Kidney (tissue), 14 donors: ENCODE results near the gene GMPPA. TPM values are rescaled to one million over a fixed set of nuclear protein-coding genes. Genes with fewer than 3 reads are reported as not detected.
A peak's percentile ranks its signal among the peaks of the same experiment; 100 is the strongest.

Source experiments
- DNase-seq, 5 donors: peaks; one replicate each; pipeline ENCODE4 v3.0.0-alpha.2; 2013 to 2020
- FAIRE-seq: peaks from 2 replicates; lab custom pipeline; 2012; peaks lifted over from hg19 to GRCh38; lab: Jason Lieb, UNC
- H3K27ac ChIP-seq, 2 donors: one replicate each; pipeline ENCODE4 v1.7.0; 2013; ENCODE audit warnings: low read depth in 2 of 2, low read length in 2 of 2, inconsistent platforms in 1 of 2
- H3K27me3 ChIP-seq: one replicate; pipeline ENCODE4 v1.7.1; 2013; ENCODE audit warnings: low read length, inconsistent platforms; ENCODE audit not compliant: control insufficient read depth, insufficient read depth
- H3K36me3 ChIP-seq, 3 donors: one replicate each; pipeline versions ENCODE4 v1.7.0 to v1.7.1; 2013; ENCODE audit warnings: low read length in 3 of 3, control low read depth in 1 of 3, inconsistent platforms in 1 of 3; ENCODE audit not compliant: insufficient read depth in 3 of 3, control insufficient read depth in 2 of 3
- H3K4me1 ChIP-seq, 3 donors: one replicate each; pipeline versions ENCODE4 v1.7.0 to v1.7.1; 2013; ENCODE audit warnings: low read length in 3 of 3, inconsistent platforms in 1 of 3, low read depth in 1 of 3; ENCODE audit not compliant: control insufficient read depth in 2 of 3, insufficient read depth in 2 of 3
- H3K4me3 ChIP-seq, 3 donors: one replicate each; pipeline versions ENCODE4 v1.7.0 to v1.8.1; 2013; ENCODE audit warnings: low read length in 3 of 3, control low read depth in 1 of 3, inconsistent platforms in 1 of 3
- H3K9ac ChIP-seq, 3 donors: one replicate each; pipeline versions ENCODE4 v1.7.0 to v1.7.1; 2013; ENCODE audit warnings: low read length in 3 of 3, control low read depth in 1 of 3, inconsistent platforms in 1 of 3
- H3K9me3 ChIP-seq, 3 donors: one replicate each; pipeline versions ENCODE4 v1.7.0 to v1.7.1; 2013; ENCODE audit warnings: low read length in 3 of 3, control low read depth in 1 of 3, inconsistent platforms in 1 of 3; ENCODE audit not compliant: control insufficient read depth in 2 of 3, insufficient read depth in 1 of 3
- CTCF ChIP-seq: IDR thresholded peaks from 3 replicates; pipeline ENCODE4 v1.5.1; 2012; ENCODE audit warnings: mild to moderate bottlenecking, moderate library complexity, borderline replicate concordance; ENCODE audit not compliant: insufficient read depth; ENCODE audit errors: extremely low read depth
- intact Hi-C: fragments of 100-400 bp; cut with DNase I; formaldehyde crosslinking; loops from one replicate; pipeline ENCODE4 v1.11.1; 2022
- polyA plus RNA-seq: library from polyadenylated mRNA; stranded (reverse); fragments of 350-450 nt; fragmentation: Illumina TruSeq; extraction: RNeasy Lipid Tissue Mini Kit (QIAGEN cat#74804); gene quantifications from one replicate; pipeline ENCODE4 v1.2.3, GENCODE V29; 2014; ENCODE audit warnings: low read depth, low replicate concordance; ENCODE audit not compliant: insufficient read depth
- total RNA-seq: library from RNA; stranded (reverse); fragmentation: NEBNext Ultra II Directional; extraction: Animal tissue kit (Norgen Biotek cat#: 25700); gene quantifications from one replicate; pipeline ENCODE4 v1.2.1, GENCODE V29; 2021
- donor health status: control.
- donor health status: control.
- donor health status: control.
- donor health status: control.
- donor health status: control.
- donor health status: DM: yes; HTN: yes; CAD: no.
- donor health status: Normal renal cell carcinoma (clear cell type).

The GMPPA gene
- total and polyA plus RNA-seq, 2 donors from 2014 or later = 33.9 to 53.1 TPM

- Histone ChIP-seq H3K4me1 (peaks cover 0 to 7% (median 3%) of the 10 kb centered on the region in 3 donors), H3K4me3 (peak overlapping the region in 2 of 3 donors; percentile 7 to 32), H3K27ac (no peak overlapping the region), H3K27me3 (no peaks in the 10 kb centered on the region), H3K36me3 (no peaks in the 10 kb centered on the region), H3K9me3 (no peaks in the 10 kb centered on the region), H3K9ac (no peak overlapping the region)
- FAIRE-seq = no peak
- DNase-seq = peak; percentile 68 to 86 (median 75)
- TF ChIP-seq CTCF = peak; percentile 40
- intact Hi-C loops = no loop called here
Measured at GRCh38 chr2:219509780-219510511, 11.3 kb downstream of the GMPPA start.

- peak; percentile 36 to 77 (median 46) for DNase-seq
Measured at GRCh38 chr2:219510512-219511135, 11.9 kb downstream of the GMPPA start.

GRCh38 chr2:219511547-219512325, 13.0 kb downstream of the GMPPA start:
- H3K36me3 ChIP-seq = no peaks in the 10 kb centered on the region
- H3K4me1 ChIP-seq = peaks cover 0 to 7% (median 3%) of the 10 kb centered on the region in 3 donors
- DNase-seq = peak; percentile 38 to 77 (median 56)
- no peaks in the 10 kb centered on the region for H3K9me3 ChIP-seq
- no peak overlapping the region for H3K9ac ChIP-seq
- no peak for TF ChIP-seq CTCF
- H3K27me3 ChIP-seq = no peaks in the 10 kb centered on the region
- intact Hi-C loops = no loop called here
- H3K4me3 ChIP-seq = no peak overlapping the region
- no peak for FAIRE-seq
- H3K27ac ChIP-seq = no peak overlapping the region

More at GRCh38 chr2:219510512-219511135, 11.9 kb downstream of the GMPPA start:
- no peaks in the 10 kb centered on the region for H3K36me3 ChIP-seq
- TF ChIP-seq CTCF = no peak
- no peak overlapping the region for H3K4me3 ChIP-seq
- no peaks in the 10 kb centered on the region for H3K27me3 ChIP-seq
- H3K9ac ChIP-seq = no peak overlapping the region
- intact Hi-C loops = no loop called here
- peaks cover 0 to 7% (median 3%) of the 10 kb centered on the region in 3 donors for H3K4me1 ChIP-seq
- H3K27ac ChIP-seq = no peak overlapping the region
- H3K9me3 ChIP-seq = no peaks in the 10 kb centered on the region
- no peak for FAIRE-seq
